ENCODE data around the gene NCL. TPM values are rescaled to one million over a fixed set of nuclear protein-coding genes. Genes with fewer than 3 reads are reported as not detected.

The NCL gene
- polyA plus RNA-seq, 1 of the 3 experiments (the other 2 are of a cell fraction): 256 TPM

DNA sequence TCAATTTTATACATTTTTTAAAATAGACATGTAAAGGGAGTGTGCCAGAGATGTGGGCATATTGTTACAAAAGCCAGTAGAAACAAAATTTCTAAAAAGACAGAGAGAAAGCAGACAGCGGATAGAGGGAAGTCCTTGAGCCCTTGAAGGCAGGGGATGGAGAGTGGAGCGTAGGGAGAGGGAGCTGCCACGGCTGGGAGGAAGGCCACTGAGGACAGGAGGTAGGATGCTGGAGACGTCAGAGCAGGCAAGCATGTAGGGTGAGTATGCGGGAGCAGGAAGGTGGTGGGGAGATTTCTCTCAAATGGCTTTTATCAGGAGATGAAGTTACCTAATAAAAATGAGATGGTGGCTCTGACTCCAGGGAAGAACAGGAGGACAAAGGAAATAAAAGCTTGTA lies 24.0 kb upstream of the NCL start:
- no peak for TF ChIP-seq SIN3A (IDR thresholded peaks at IDR 0.05; ENCODE audit: borderline replicate concordance, low read depth, low read length)
- TF ChIP-seq SMC3 (IDR thresholded peaks at IDR 0.05; ENCODE audit: low read depth, low read length): no peak
- no peak for TF ChIP-seq PBX3 (IDR thresholded peaks at IDR 0.05)
- no peak for TF ChIP-seq USF1 (IDR thresholded peaks at IDR 0.05; ENCODE audit: borderline replicate concordance, low read depth)
- no peak for TF ChIP-seq RAD21 (IDR thresholded peaks at IDR 0.05; ENCODE audit: low read length)
- TF ChIP-seq POLR2AphosphoS5 (IDR thresholded peaks at IDR 0.05; ENCODE audit: low read depth, low read length): no peak
- no peak for TF ChIP-seq NFIC (IDR thresholded peaks at IDR 0.05; ENCODE audit: borderline replicate concordance)
- TF ChIP-seq RXRA (IDR thresholded peaks at IDR 0.05; ENCODE audit: borderline replicate concordance, low read depth): no peak
- TF ChIP-seq TEAD4 (IDR thresholded peaks at IDR 0.05; ENCODE audit: borderline replicate concordance, insufficient read depth): no peak
- TF ChIP-seq TCF12 (IDR thresholded peaks at IDR 0.05): no peak
- TF ChIP-seq FOXJ3 (CRISPR knock-in tag; IDR thresholded peaks at IDR 0.05): no peak
- TF ChIP-seq GATA2 (CRISPR knock-in tag; IDR thresholded peaks at IDR 0.05): no peak
- TF ChIP-seq, protein P1, sequence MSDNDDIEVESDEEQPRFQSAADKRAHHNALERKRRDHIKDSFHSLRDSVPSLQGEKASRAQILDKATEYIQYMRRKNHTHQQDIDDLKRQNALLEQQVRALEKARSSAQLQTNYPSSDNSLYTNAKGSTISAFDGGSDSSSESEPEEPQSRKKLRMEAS (IDR thresholded peaks at IDR 0.05; ENCODE audit: low read depth): no peak
- no peak for TF ChIP-seq CHD2 (IDR thresholded peaks at IDR 0.05; ENCODE audit: low read length, partially characterized antibody)
- no peak for TF ChIP-seq EP300 (IDR thresholded peaks at IDR 0.05; ENCODE audit: borderline replicate concordance in 1 of 2, low read depth in 1 of 2, low read length in 1 of 2)
- no peak for TF ChIP-seq IRF3 (IDR thresholded peaks at IDR 0.05; ENCODE audit: low read depth, low read length)
- TF ChIP-seq FOSL2 (IDR thresholded peaks at IDR 0.05; ENCODE audit: borderline replicate concordance, low read depth): no peak
- TF ChIP-seq RFX5 (IDR thresholded peaks at IDR 0.05; ENCODE audit: low read length): no peak
- TF ChIP-seq REST (IDR thresholded peaks at IDR 0.05; ENCODE audit: low read depth, low read length): no peak
- TF ChIP-seq ELF1 (IDR thresholded peaks at IDR 0.05): no peak
- CTCF ChIA-PET: interaction anchor here (0.9 kb wide), 1 partner anchor 16 kb away, joined by 3 read pairs; no protein-coding TSS in a partner anchor
- Histone ChIP-seq H4K20me1 (ENCODE audit: insufficient read depth) (no peaks in the 10 kb centered on the region), H2AFZ (ENCODE audit: low read depth) (no peak overlapping the region), H3K27me3 (ENCODE audit: insufficient read depth) (no peaks in the 10 kb centered on the region), H3K36me3 (replicated peaks in 1 of 2; ENCODE audit: control insufficient read depth in 1 of 2, insufficient read depth in 2 of 2, low read length in 1 of 2) (no peaks in the 10 kb centered on the region), H3K9me2 (no peaks in the 10 kb centered on the region), H3K4me1 (ENCODE audit: control insufficient read depth in 1 of 2, insufficient read depth in 2 of 2, low read depth in 1 of 2, low read length in 1 of 2) (no peaks in the 10 kb centered on the region), H3K9me3 (no peaks in the 10 kb centered on the region), H3K79me2 (ENCODE audit: insufficient read depth) (no peaks in the 10 kb centered on the region), H3K4me3 (ENCODE audit: low read depth in 2 of 2, low read length in 1 of 2) (no peak overlapping the region), H3F3A (replicated peaks; ENCODE audit: insufficient read depth) (no peaks in the 10 kb centered on the region), H3K4me2 (no peak overlapping the region), H3K27ac (ENCODE audit: low read depth in 2 of 2, low read length in 1 of 2) (no peak overlapping the region), H3K9ac (no peak overlapping the region)
- POLR2A ChIA-PET: no interaction called here
- DNase-seq: no peak
- WGBS (ENCODE audit: low lambda C conversion rate): 79% methylated on average over 5 of the region's 5 CpGs
